Measurements from ENCODE around the gene COMMD2. TPM values are rescaled to one million over a fixed set of nuclear protein-coding genes. Genes with fewer than 3 reads are reported as not detected.

Gene COMMD2
- total RNA-seq, 2 donors from 2014 or later, result 65.3 to 77.0 TPM

- H3K9me3 ChIP-seq (ENCODE audit: control insufficient read depth, low read length), result no peaks in the 10 kb centered on the region
- Mint-ChIP-seq H3K27ac (no peak overlapping the region), H3K27me3 (ENCODE audit: insufficient read depth) (peaks cover 5% of the 10 kb centered on the region), H3K9me3 (no peaks in the 10 kb centered on the region), H3K36me3 (ENCODE audit: low read depth) (no peaks in the 10 kb centered on the region), H3K4me3 (no peak overlapping the region), H3K4me1 (no peaks in the 10 kb centered on the region)
- H3K27ac ChIP-seq (ENCODE audit: low read depth, low read length), result no peak overlapping the region
- no peak overlapping the region for H3K4me3 ChIP-seq (ENCODE audit: low read length)
- TF ChIP-seq CTCF (conservative IDR thresholded peaks at IDR 0.05), result no peak
- no peaks in the 10 kb centered on the region for H3K36me3 ChIP-seq (ENCODE audit: control insufficient read depth, insufficient read depth, low read length)
- no peaks in the 10 kb centered on the region for H3K4me1 ChIP-seq (ENCODE audit: control insufficient read depth, insufficient read depth, low read length)
- 71% methylated on average over 2 of the region's 3 CpGs; no CpG with 5 or more reads in 1 of the 2 experiments for WGBS, 2 experiments (ENCODE audit: insufficient coverage in 1 of 2, insufficient read length in 1 of 2)
- no peak overlapping the region for H3K9ac ChIP-seq (ENCODE audit: extremely low read depth, low read length, poor library complexity, severe bottlenecking)
- no peaks in the 10 kb centered on the region for H3K27me3 ChIP-seq (ENCODE audit: control insufficient read depth, insufficient read depth, low read length, poor library complexity, severe bottlenecking)
- DNase-seq, result no peak
Observed at GRCh38 chr3:149790698-149791097, 38.4 kb upstream of the COMMD2 start.

DNA sequence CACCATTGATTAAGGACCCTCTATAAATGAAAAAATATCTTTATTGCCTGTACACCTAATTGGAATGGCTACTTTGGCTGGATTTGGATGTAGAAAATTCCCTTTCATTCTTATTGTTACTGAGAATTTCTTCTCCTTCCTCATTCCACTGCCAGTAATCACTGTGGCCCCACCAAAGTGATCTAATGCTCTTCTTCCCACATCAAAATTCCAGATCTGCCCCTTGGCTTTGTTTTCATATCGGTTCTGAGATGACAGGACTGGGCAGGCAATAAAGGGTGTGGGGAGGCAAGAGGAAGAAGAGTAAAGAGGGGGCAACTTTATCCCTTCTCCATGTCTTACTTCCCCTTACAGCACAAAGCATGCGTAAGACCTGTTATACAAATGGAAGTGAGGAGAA, 38.0 kb upstream of the COMMD2 start:
- Histone ChIP-seq H3K9ac (ENCODE audit: extremely low read depth, low read length, poor library complexity, severe bottlenecking) (no peak overlapping the region), H3K4me3 (ENCODE audit: low read length) (no peak overlapping the region), H3K36me3 (ENCODE audit: control insufficient read depth, insufficient read depth, low read length) (no peaks in the 10 kb centered on the region), H3K4me1 (ENCODE audit: control insufficient read depth, insufficient read depth, low read length) (no peaks in the 10 kb centered on the region), H3K27me3 (ENCODE audit: control insufficient read depth, insufficient read depth, low read length, poor library complexity, severe bottlenecking) (no peaks in the 10 kb centered on the region), H3K9me3 (ENCODE audit: control insufficient read depth, low read length) (no peaks in the 10 kb centered on the region), H3K27ac (ENCODE audit: low read depth, low read length) (no peak overlapping the region)
- no peak for DNase-seq
- Mint-ChIP-seq H3K4me3 (no peak overlapping the region), H3K4me1 (no peaks in the 10 kb centered on the region), H3K27me3 (ENCODE audit: insufficient read depth) (peaks cover 5% of the 10 kb centered on the region), H3K27ac (no peak overlapping the region), H3K36me3 (ENCODE audit: low read depth) (no peaks in the 10 kb centered on the region), H3K9me3 (no peaks in the 10 kb centered on the region)
- no peak for TF ChIP-seq CTCF (conservative IDR thresholded peaks at IDR 0.05)
- WGBS, 2 experiments (ENCODE audit: insufficient coverage in 1 of 2, insufficient read length in 1 of 2), result 100% methylated on average over 2 of the region's 2 CpGs; no CpG with 5 or more reads in 1 of the 2 experiments

DNA sequence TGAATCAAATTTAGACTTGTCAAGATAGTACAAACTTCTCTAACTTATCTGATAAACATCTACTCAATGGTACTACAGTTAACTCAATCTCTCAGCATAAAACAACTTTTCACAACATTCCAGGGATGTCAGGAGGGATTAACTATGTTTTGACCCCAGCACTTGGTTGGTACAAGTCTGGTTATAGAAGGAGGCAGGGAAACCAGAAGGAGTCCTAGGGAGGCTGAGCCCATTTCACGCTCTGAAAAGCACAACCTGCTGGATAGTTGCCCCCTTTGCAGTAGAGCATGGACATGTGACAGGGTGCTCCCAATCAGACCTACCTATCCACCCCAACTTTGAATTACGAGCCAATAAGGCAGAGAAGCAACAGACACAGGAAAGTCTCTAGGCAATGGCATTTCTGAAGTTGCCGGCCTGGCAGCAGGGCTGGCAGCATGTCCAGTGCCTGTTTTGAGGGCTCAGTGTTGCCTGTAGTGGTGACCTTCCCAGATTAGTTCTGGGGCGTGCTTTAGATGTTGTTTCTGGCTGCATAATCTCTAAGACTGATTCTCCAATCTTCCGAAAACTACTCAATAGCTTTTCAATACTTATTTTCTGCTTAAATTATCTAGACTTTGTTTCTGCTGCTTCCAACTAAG, 31.9 kb upstream of the COMMD2 start:
- no peaks in the 10 kb centered on the region for H3K9me3 ChIP-seq (ENCODE audit: control insufficient read depth, low read length)
- H3K27me3 ChIP-seq (ENCODE audit: control insufficient read depth, insufficient read depth, low read length, poor library complexity, severe bottlenecking), result no peaks in the 10 kb centered on the region
- no peaks in the 10 kb centered on the region for H3K9me3 Mint-ChIP-seq
- no peak for DNase-seq
- H3K4me3 Mint-ChIP-seq, result no peak overlapping the region
- H3K27ac Mint-ChIP-seq, result no peak overlapping the region
- H3K36me3 ChIP-seq (ENCODE audit: control insufficient read depth, insufficient read depth, low read length), result no peaks in the 10 kb centered on the region
- H3K4me1 Mint-ChIP-seq, result no peaks in the 10 kb centered on the region
- no peaks in the 10 kb centered on the region for H3K4me1 ChIP-seq (ENCODE audit: control insufficient read depth, insufficient read depth, low read length)
- no peak for TF ChIP-seq CTCF (conservative IDR thresholded peaks at IDR 0.05)
- H3K9ac ChIP-seq (ENCODE audit: extremely low read depth, low read length, poor library complexity, severe bottlenecking), result no peak overlapping the region
- H3K4me3 ChIP-seq (ENCODE audit: low read length), result no peak overlapping the region
- no peaks in the 10 kb centered on the region for H3K36me3 Mint-ChIP-seq (ENCODE audit: low read depth)
- WGBS, 2 experiments (ENCODE audit: insufficient coverage in 1 of 2, insufficient read length in 1 of 2), result 91 to 95% methylated on average over 3 to 5 of the region's 5 CpGs
- H3K27ac ChIP-seq (ENCODE audit: low read depth, low read length), result no peak overlapping the region
- no peaks in the 10 kb centered on the region for H3K27me3 Mint-ChIP-seq (ENCODE audit: insufficient read depth)

Data from endodermal cell (in vitro differentiated cells).